HepG2 (cell line): ENCODE results near the gene PPP2R2D. TPM values are rescaled to one million over a fixed set of nuclear protein-coding genes. Genes with fewer than 3 reads are reported as not detected.

Experiments
- AFF4 ChIP-seq: sonication (generic); formaldehyde crosslinking; IDR thresholded peaks from 2 replicates; pipeline ENCODE4 v1.4.0; 2020; ENCODE audit warnings: missing genetic modification reagents
- ERF ChIP-seq: IDR thresholded peaks from 2 replicates; pipeline ENCODE4 v1.6.1; 2018; ENCODE audit warnings: missing biosample characterization, missing genetic modification reagents
- GABPA ChIP-seq, 2 experiments: IDR thresholded peaks; 2 replicates each; pipeline ENCODE4 v1.6.1; 2011 to 2016; ENCODE audit warnings: low read depth in 2 of 2, low read length in 1 of 2, missing biosample characterization in 1 of 2, missing genetic modification characterization in 1 of 2
- JARID2 ChIP-seq: sonication (generic); formaldehyde crosslinking; IDR thresholded peaks from 2 replicates; pipeline ENCODE4 v1.8.1; 2023; ENCODE audit warnings: missing genetic modification reagents, inconsistent platforms; ENCODE audit not compliant: insufficient replicate concordance
- LRRFIP1 ChIP-seq: sonication (generic); formaldehyde crosslinking; conservative IDR thresholded peaks from 2 replicates; pipeline ENCODE4 v1.4.0; 2020; ENCODE audit warnings: missing genetic modification reagents
- NFKBIZ ChIP-seq: IDR thresholded peaks from 2 replicates; pipeline ENCODE4 v1.6.1; 2018; ENCODE audit warnings: missing genetic modification reagents, missing compliant biosample characterization
- POLR2G ChIP-seq: fragments of 200-400 bp; formaldehyde crosslinking; IDR thresholded peaks from 2 replicates; pipeline ENCODE4 v1.6.1; 2018; ENCODE audit warnings: mild to moderate bottlenecking, low read depth, low read length, moderate library complexity
- PRPF4 ChIP-seq: fragments of 200-400 bp; formaldehyde crosslinking; IDR thresholded peaks from 2 replicates; pipeline ENCODE4 v1.6.1; 2016; ENCODE audit warnings: low read length, low read depth; ENCODE audit not compliant: poor library complexity, severe bottlenecking
- SP4 ChIP-seq: sonication (generic); formaldehyde crosslinking; IDR thresholded peaks from 2 replicates; pipeline ENCODE4 v1.8.1; 2023; ENCODE audit warnings: mild to moderate bottlenecking, missing genetic modification reagents
- SUZ12 ChIP-seq: fragments of 150-350 bp; IDR thresholded peaks from 2 replicates; pipeline ENCODE4 v1.6.1; 2014; ENCODE audit warnings: low read depth, low read length
- ZFP37 ChIP-seq: sonication (generic); formaldehyde crosslinking; IDR thresholded peaks from 2 replicates; pipeline ENCODE4 v1.4.0; 2020; ENCODE audit warnings: missing genetic modification reagents, borderline replicate concordance
- ZNF547 ChIP-seq: sonication (generic); formaldehyde crosslinking; IDR thresholded peaks from 2 replicates; pipeline ENCODE4 v1.5.1; 2020; ENCODE audit warnings: mild to moderate bottlenecking, missing genetic modification reagents
- ZNF550 ChIP-seq: sonication (generic); formaldehyde crosslinking; IDR thresholded peaks from 2 replicates; pipeline ENCODE4 v1.4.0; 2020; ENCODE audit warnings: mild to moderate bottlenecking, missing genetic modification reagents, borderline replicate concordance
- ZNF646 ChIP-seq: sonication (generic); formaldehyde crosslinking; IDR thresholded peaks from 2 replicates; pipeline ENCODE4 v1.9.0; 2021; ENCODE audit warnings: mild to moderate bottlenecking, missing genetic modification reagents
- ZNF891 ChIP-seq: sonication (generic); formaldehyde crosslinking; IDR thresholded peaks from 2 replicates; pipeline ENCODE4 v1.5.0; 2020; ENCODE audit warnings: mild to moderate bottlenecking, missing genetic modification reagents
- polyA plus RNA-seq, 8 experiments: library from polyadenylated mRNA; depleted of rRNA in 3 of 8; stranded (reverse) in 7 of 8; unstranded in 1 of 8; fragments of >200 nt; fragmentation: Illumina TruSeq in 4 of 8; extraction: Trizol in 4 of 8; gene quantifications; 2 replicates each; pipeline versions ENCODE4 v1.2.1 to v1.2.3, GENCODE V29; 2011 to 2016; ENCODE audit warnings: low read depth in 4 of 8, missing spikeins in 1 of 8, mixed read lengths in 1 of 8; ENCODE audit not compliant: insufficient read depth in 1 of 8
- total RNA-seq, 5 experiments: library from RNA; depleted of rRNA; stranded (reverse); fragments of >200 nt; fragmentation: Illumina TruSeq; extraction: Trizol; gene quantifications; 2 replicates each; pipeline ENCODE4 v1.2.3, GENCODE V29; 2016; ENCODE audit warnings: low read depth in 1 of 5

Gene PPP2R2D
- total and polyA plus RNA-seq, 2 of the 13 experiments (the other 11 are each of a cell fraction or from before 2014, with no cell fraction given), result 32.7 to 33.2 TPM

- TF ChIP-seq ZNF646 (CRISPR knock-in tag) (peak; percentile 82; the same call in 1 of the 2 replicates), GABPA (IDR thresholded peaks at IDR 0.05; ENCODE audit: low read depth, low read length) (no peak), GABPA (CRISPR knock-in tag; IDR thresholded peaks at IDR 0.05; ENCODE audit: low read depth) (no peak), ZNF891 (no peak), JARID2 (CRISPR knock-in tag) (no peak), ERF (peak; percentile 73; the same call in 1 of the 2 replicates), POLR2G (no peak), PRPF4 (no peak), LRRFIP1 (no peak), SP4 (peak; percentile 37; the same call in 1 of the 2 replicates), SUZ12 (no peak), NFKBIZ (no peak), AFF4 (CRISPR knock-in tag) (no peak), ZNF547 (CRISPR knock-in tag) (no peak), ZNF550 (CRISPR knock-in tag) (no peak), ZFP37 (CRISPR knock-in tag) (no peak)
Observed at GRCh38 chr10:131885391-131886165, 15.2 kb upstream of the PPP2R2D start (continued).
